ENCODE measurements around the gene UROC1. TPM values are rescaled to one million over a fixed set of nuclear protein-coding genes. Genes with fewer than 3 reads are reported as not detected.

UROC1 gene
- total and polyA plus RNA-seq, 2 of the 13 experiments (the other 11 are each of a cell fraction or from before 2014, with no cell fraction given): 0.71 to 1.3 TPM

DNA sequence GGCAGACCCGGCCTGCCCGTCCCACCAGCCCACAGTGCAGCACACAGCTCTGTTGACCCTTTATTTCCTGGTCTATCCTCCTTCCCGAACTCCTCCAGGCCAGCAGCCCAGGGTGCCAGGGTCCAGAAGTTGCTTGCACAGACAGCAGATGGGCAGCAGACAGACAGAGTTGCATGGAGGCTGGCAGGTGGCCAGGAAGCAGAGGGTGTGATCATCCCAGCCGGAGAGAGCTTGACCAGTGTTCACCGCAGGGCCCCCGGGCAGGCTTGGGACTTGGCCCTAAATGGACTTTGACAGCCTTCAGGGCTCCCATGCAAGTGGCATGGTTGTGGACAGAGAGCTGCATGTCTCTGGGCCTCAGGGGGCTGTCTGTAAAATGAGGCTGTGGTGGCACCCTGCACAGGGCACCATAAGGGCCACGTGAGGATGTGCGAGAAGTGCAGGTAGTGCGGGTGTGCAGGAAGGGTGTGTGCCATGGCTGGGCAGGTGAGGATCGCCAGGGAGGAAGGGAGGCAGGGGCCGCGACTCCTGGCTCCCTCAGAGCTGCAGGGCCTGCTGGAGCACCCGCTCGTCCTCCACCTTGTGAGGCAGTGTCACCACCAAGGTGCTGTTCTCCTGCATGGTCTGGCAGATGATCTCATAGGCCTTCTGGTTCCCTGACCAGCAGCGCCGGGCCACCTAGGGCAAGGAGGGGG, 35.6 kb downstream of the UROC1 start (continued):
- TF ChIP-seq, protein P1, sequence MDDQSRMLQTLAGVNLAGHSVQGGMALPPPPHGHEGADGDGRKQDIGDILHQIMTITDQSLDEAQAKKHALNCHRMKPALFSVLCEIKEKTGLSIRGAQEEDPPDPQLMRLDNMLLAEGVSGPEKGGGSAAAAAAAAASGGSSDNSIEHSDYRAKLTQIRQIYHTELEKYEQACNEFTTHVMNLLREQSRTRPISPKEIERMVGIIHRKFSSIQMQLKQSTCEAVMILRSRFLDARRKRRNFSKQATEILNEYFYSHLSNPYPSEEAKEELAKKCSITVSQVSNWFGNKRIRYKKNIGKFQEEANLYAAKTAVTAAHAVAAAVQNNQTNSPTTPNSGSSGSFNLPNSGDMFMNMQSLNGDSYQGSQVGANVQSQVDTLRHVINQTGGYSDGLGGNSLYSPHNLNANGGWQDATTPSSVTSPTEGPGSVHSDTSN (CRISPR knock-in tag; IDR thresholded peaks at IDR 0.05; ENCODE audit: borderline replicate concordance): no peak
- TF ChIP-seq TEAD3 (CRISPR knock-in tag; optimal IDR thresholded peaks at IDR 0.05; ENCODE audit: borderline replicate concordance) (no peak), MXI1 (IDR thresholded peaks at IDR 0.05; ENCODE audit: borderline replicate concordance, low read depth, low read length) (no peak), U2AF1 (optimal IDR thresholded peaks at IDR 0.05; ENCODE audit: low read depth, low read length) (no peak), ZNF589 (CRISPR knock-in tag; conservative IDR thresholded peaks at IDR 0.05) (no peak), ZFY (CRISPR knock-in tag; IDR thresholded peaks at IDR 0.05) (peak; percentile 45; the same call in 1 of the 2 replicates), ZNF780A (CRISPR knock-in tag; IDR thresholded peaks at IDR 0.05) (no peak), POLR2A (IDR thresholded peaks at IDR 0.05; ENCODE audit: insufficient read depth in 1 of 2, low read depth in 2 of 2, low read length in 2 of 2) (no peak), ZBTB21 (CRISPR knock-in tag; IDR thresholded peaks at IDR 0.05) (no peak), ZNF264 (CRISPR knock-in tag; IDR thresholded peaks at IDR 0.05) (no peak), ZNF768 (CRISPR knock-in tag; IDR thresholded peaks at IDR 0.05) (no peak), SP2 (CRISPR knock-in tag; IDR thresholded peaks at IDR 0.05) (no peak), RBM39 (IDR thresholded peaks at IDR 0.05; ENCODE audit: low read depth, low read length, poor library complexity, severe bottlenecking) (no peak), ZNF253 (CRISPR knock-in tag; IDR thresholded peaks at IDR 0.05; ENCODE audit: borderline replicate concordance) (0 out of 2 replicates have a peak, but pooled peaks have one; percentile 63), SOX5 (CRISPR knock-in tag; IDR thresholded peaks at IDR 0.05; ENCODE audit: borderline replicate concordance) (no peak), ZNF567 (CRISPR knock-in tag; IDR thresholded peaks at IDR 0.05; ENCODE audit: borderline replicate concordance) (no peak), ZNF552 (CRISPR knock-in tag; IDR thresholded peaks at IDR 0.05; ENCODE audit: borderline replicate concordance) (no peak), JUND (CRISPR knock-in tag; IDR thresholded peaks at IDR 0.05) (no peak), HOMEZ (CRISPR knock-in tag; IDR thresholded peaks at IDR 0.05; ENCODE audit: low read depth) (no peak), ZNF230 (CRISPR knock-in tag; IDR thresholded peaks at IDR 0.05) (no peak), ZNF546 (CRISPR knock-in tag; conservative IDR thresholded peaks at IDR 0.05) (no peak), ZFX (CRISPR knock-in tag; IDR thresholded peaks at IDR 0.05; ENCODE audit: low read depth) (peak; percentile 50), KAT2B (IDR thresholded peaks at IDR 0.05; ENCODE audit: borderline replicate concordance, low read depth, low read length) (no peak), CREB1 (IDR thresholded peaks at IDR 0.05) (no peak), CREB1 (CRISPR knock-in tag; IDR thresholded peaks at IDR 0.05) (no peak)
- TF ChIP-seq, protein P2, sequence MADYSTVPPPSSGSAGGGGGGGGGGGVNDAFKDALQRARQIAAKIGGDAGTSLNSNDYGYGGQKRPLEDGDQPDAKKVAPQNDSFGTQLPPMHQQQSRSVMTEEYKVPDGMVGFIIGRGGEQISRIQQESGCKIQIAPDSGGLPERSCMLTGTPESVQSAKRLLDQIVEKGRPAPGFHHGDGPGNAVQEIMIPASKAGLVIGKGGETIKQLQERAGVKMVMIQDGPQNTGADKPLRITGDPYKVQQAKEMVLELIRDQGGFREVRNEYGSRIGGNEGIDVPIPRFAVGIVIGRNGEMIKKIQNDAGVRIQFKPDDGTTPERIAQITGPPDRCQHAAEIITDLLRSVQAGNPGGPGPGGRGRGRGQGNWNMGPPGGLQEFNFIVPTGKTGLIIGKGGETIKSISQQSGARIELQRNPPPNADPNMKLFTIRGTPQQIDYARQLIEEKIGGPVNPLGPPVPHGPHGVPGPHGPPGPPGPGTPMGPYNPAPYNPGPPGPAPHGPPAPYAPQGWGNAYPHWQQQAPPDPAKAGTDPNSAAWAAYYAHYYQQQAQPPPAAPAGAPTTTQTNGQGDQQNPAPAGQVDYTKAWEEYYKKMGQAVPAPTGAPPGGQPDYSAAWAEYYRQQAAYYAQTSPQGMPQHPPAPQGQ (CRISPR knock-in tag; IDR thresholded peaks at IDR 0.05; ENCODE audit: borderline replicate concordance): no peak
- TF ChIP-seq, protein P3, sequence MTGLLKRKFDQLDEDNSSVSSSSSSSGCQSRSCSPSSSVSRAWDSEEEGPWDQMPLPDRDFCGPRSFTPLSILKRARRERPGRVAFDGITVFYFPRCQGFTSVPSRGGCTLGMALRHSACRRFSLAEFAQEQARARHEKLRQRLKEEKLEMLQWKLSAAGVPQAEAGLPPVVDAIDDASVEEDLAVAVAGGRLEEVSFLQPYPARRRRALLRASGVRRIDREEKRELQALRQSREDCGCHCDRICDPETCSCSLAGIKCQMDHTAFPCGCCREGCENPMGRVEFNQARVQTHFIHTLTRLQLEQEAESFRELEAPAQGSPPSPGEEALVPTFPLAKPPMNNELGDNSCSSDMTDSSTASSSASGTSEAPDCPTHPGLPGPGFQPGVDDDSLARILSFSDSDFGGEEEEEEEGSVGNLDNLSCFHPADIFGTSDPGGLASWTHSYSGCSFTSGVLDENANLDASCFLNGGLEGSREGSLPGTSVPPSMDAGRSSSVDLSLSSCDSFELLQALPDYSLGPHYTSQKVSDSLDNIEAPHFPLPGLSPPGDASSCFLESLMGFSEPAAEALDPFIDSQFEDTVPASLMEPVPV (CRISPR knock-in tag; IDR thresholded peaks at IDR 0.05): no peak
